GM12878 (cell line): Measurements from ENCODE around the gene DIDO1. TPM values are rescaled to one million over a fixed set of nuclear protein-coding genes. Genes with fewer than 3 reads are reported as not detected.

Source experiments
- ATAC-seq: fragments of 200-7000 bp; cut with Tn5 transposase; 3 replicates; pipeline ENCODE4 v1.9.1; 2020; ENCODE audit warnings: mild to moderate bottlenecking, moderate library complexity
- BruUV-seq: library from RNA; stranded (reverse); fragments of 400-500 nt; replicated peaks from 2 replicates; lab custom pipeline; 2021; lab: Mats Ljungman, UMichigan
- CTCF ChIA-PET: fragments of 300-600 bp; sonication (Branson Sonifier 250); formaldehyde crosslinking; extraction: SDS; loops from one replicate; lab custom pipeline; 2021; ENCODE audit warnings: inconsistent platforms; lab: Yijun Ruan, JAX
- POLR2A ChIA-PET: fragments of 350-600 bp; formaldehyde crosslinking; extraction: SDS; loops from one replicate; lab custom pipeline; 2021; ENCODE audit warnings: inconsistent platforms; lab: Charles Lee
- RAD21 ChIA-PET: fragments of 300-600 bp; sonication (Branson Sonifier 250); formaldehyde crosslinking; loops from one replicate; lab custom pipeline; 2023; ENCODE audit warnings: antibody characterized with exemption; ENCODE audit not compliant: unreplicated experiment; lab: Charles Lee
- SMC1A ChIA-PET: fragments of 300-600 bp; sonication (Branson Sonifier 250); formaldehyde crosslinking; loops from one replicate; lab custom pipeline; 2023; ENCODE audit not compliant: unreplicated experiment, uncharacterized antibody; lab: Charles Lee
- DNase-seq: peaks from one replicate; pipeline ENCODE4 v3.0.0-alpha.2; 2011; ENCODE audit warnings: low read depth, low spot score
- FAIRE-seq: peaks from 3 replicates; lab custom pipeline; 2011; peaks lifted over from hg19 to GRCh38; lab: Jason Lieb, UNC
- H2AFZ ChIP-seq: 2 replicates; pipeline ENCODE4 v1.6.0; 2011; ENCODE audit warnings: low read depth, low read length, control low read depth; ENCODE audit not compliant: control insufficient read depth
- H3K27ac ChIP-seq: 2 replicates; pipeline ENCODE4 v1.5.1; 2011; ENCODE audit warnings: control low read depth; ENCODE audit not compliant: control insufficient read depth, insufficient read depth
- H3K27me3 ChIP-seq, 2 experiments: replicated peaks in 1 of 2; 2 replicates each; pipeline versions ENCODE4 v1.6.0 to v1.6.1; 2011; ENCODE audit warnings: low read length in 1 of 2; ENCODE audit not compliant: control insufficient read depth in 2 of 2, insufficient read depth in 2 of 2
- H3K36me3 ChIP-seq, 2 experiments: 2 replicates each; pipeline ENCODE4 v1.5.1; 2011; ENCODE audit warnings: low read length in 1 of 2; ENCODE audit not compliant: control insufficient read depth in 2 of 2, insufficient read depth in 2 of 2
- H3K4me1 ChIP-seq: 2 replicates; pipeline ENCODE4 v1.6.1; 2011; ENCODE audit warnings: mild to moderate bottlenecking, low read length, moderate library complexity, mixed read lengths; ENCODE audit not compliant: control insufficient read depth, insufficient read depth
- H3K4me2 ChIP-seq: 2 replicates; pipeline ENCODE4 v1.6.0; 2011; ENCODE audit warnings: control low read depth; ENCODE audit not compliant: control insufficient read depth, insufficient read depth
- H3K4me3 ChIP-seq: fragments of 200-600 bp; sonication (generic); 2 replicates; pipeline ENCODE4 v1.5.1; 2016
- H3K79me2 ChIP-seq: 2 replicates; pipeline ENCODE4 v1.6.0; 2011; ENCODE audit warnings: low read length; ENCODE audit not compliant: control insufficient read depth, insufficient read depth
- H3K9ac ChIP-seq: 2 replicates; pipeline ENCODE4 v1.8.0; 2011; ENCODE audit warnings: low read length, control low read depth, mixed read lengths; ENCODE audit not compliant: control insufficient read depth, insufficient read depth
- H3K9me3 ChIP-seq: replicated peaks from 3 replicates; pipeline ENCODE4 v1.5.1; 2011; ENCODE audit warnings: mild to moderate bottlenecking, low read length; ENCODE audit not compliant: control insufficient read depth, insufficient read depth
- H4K20me1 ChIP-seq: 2 replicates; pipeline ENCODE4 v1.6.0; 2011; ENCODE audit not compliant: control insufficient read depth, insufficient read depth
- POLR2A ChIP-seq: IDR thresholded peaks from 2 replicates; pipeline ENCODE4 v1.6.1; 2011; ENCODE audit warnings: low read depth, mild to moderate bottlenecking, low read length
- SUPT20H ChIP-seq: IDR thresholded peaks from 2 replicates; pipeline ENCODE4 v1.6.1; 2011; ENCODE audit warnings: low read depth, mild to moderate bottlenecking, low read length, moderate library complexity, borderline replicate concordance; ENCODE audit not compliant: control insufficient read depth
- TCF12 ChIP-seq: IDR thresholded peaks from 2 replicates; pipeline ENCODE4 v1.6.1; 2011; ENCODE audit warnings: low read depth, mild to moderate bottlenecking, low read length
- ZNF217 ChIP-seq: fragments of 450-650 bp; IDR thresholded peaks from 2 replicates; pipeline ENCODE4 v1.6.1; 2017; ENCODE audit warnings: antibody characterized with exemption, mild to moderate bottlenecking
- ZNF274 ChIP-seq: IDR thresholded peaks from one replicate; pipeline ENCODE4 v1.8.0; 2011; ENCODE audit not compliant: insufficient read length, insufficient read depth
- WGBS: methylation state at CpG from one replicate; pipeline ENCODE4 v1.1.6; 2016; ENCODE audit warnings: low lambda C conversion rate; ENCODE audit not compliant: insufficient replicate concordance, insufficient coverage; ENCODE audit errors: missing lambda C conversion rate; 5-methylcytosine and 5-hydroxymethylcytosine counted together
- in situ Hi-C: fragments of 300-500 bp; cut with MboI; formaldehyde crosslinking; loops from 9 replicates; pipeline ENCODE4 v1.14.3; 2018; ENCODE audit warnings: mixed read lengths
- intact Hi-C: fragments of 100-400 bp; cut with micrococcal nuclease; formaldehyde crosslinking; loops from one replicate; pipeline ENCODE4 v1.14.2; 2022; ENCODE audit not compliant: unreplicated experiment
- polyA plus RNA-seq, 11 experiments: library from polyadenylated mRNA; depleted of rRNA in 4 of 11; unstranded in 6 of 11; stranded (reverse) in 5 of 11; fragments of >200 nt; fragmentation: Nextera tagmentation in 4 of 11; fragmentation: Illumina TruSeq in 1 of 11; extraction: Ambion mirVana in 4 of 11; extraction: Trizol in 1 of 11; gene quantifications; 1 replicate in 1 of 11; 2 replicates in 10 of 11; pipeline versions ENCODE4 v1.2.1 to v1.2.3, GENCODE V29; 2011 to 2016; ENCODE audit warnings: inconsistent platforms in 2 of 11, missing spikeins in 2 of 11, low read depth in 1 of 11
- total RNA-seq, 4 experiments: library from RNA; depleted of rRNA in 3 of 4; stranded (reverse); fragments of >200 nt in 3 of 4; fragmentation: Illumina TruSeq in 1 of 4; extraction: Trizol in 1 of 4; gene quantifications; 2 replicates each; pipeline versions ENCODE4 v1.2.1 to v1.2.3, GENCODE V29; 2013 to 2021
- TF ChIP-seq, protein P1 (sequence below): fragments of 450-650 bp; formaldehyde crosslinking; IDR thresholded peaks from 2 replicates; pipeline ENCODE4 v1.4.0; 2022; ENCODE audit warnings: mild to moderate bottlenecking, moderate library complexity

The DIDO1 gene
- total and polyA plus RNA-seq, 10 of the 15 experiments (the other 5 are each of a cell fraction or from before 2014, with no cell fraction given): 5.5 to 56.4 (median 38.4) TPM

- in situ Hi-C loops: no loop called here
- Histone ChIP-seq H2AFZ (no peak overlapping the region), H3K27ac (no peak overlapping the region), H3K36me3 (peaks cover 28 to 41% of the 10 kb centered on the region in 2 experiments), H3K4me1 (peaks cover 25% of the 10 kb centered on the region), H3K9ac (no peak overlapping the region), H3K9me3 (no peaks in the 10 kb centered on the region), H3K4me3 (no peak overlapping the region), H3K27me3 (no peaks in the 10 kb centered on the region), H4K20me1 (peaks cover 3% of the 10 kb centered on the region; the same call in 1 of the 2 replicates), H3K79me2 (peaks cover 2% of the 10 kb centered on the region; the same call in 1 of the 2 replicates), H3K4me2 (no peak overlapping the region)
- TSS peak; percentile 23 for BruUV-seq
- SMC1A ChIA-PET: interaction anchor here (0.7 to 3.8 kb wide), 10 partner anchors 10 to 644 kb away, joined by 3 to 20 read pairs (median 6); no protein-coding TSS in a partner anchor
- POLR2A ChIA-PET: interaction anchor here (0.5 to 1.5 kb wide), 6 partner anchors 12 to 109 kb away, joined by 3 to 7 read pairs (median 4); no protein-coding TSS in a partner anchor
- CTCF ChIA-PET: interaction anchor here (0.8 to 8.2 kb wide), 12 partner anchors 15 to 110 kb away, joined by 3 to 92 read pairs (median 4); partner anchors contain the start of gene SLC17A9
- DNase-seq (no peak), FAIRE-seq (no peak), ATAC-seq (no peak)
- intact Hi-C loops: loop anchor here (2.0 to 5.0 kb wide), 4 partner anchors 17 to 107 kb away; partner anchors contain the start of gene SLC17A9
- RAD21 ChIA-PET: interaction anchor here (1.0 to 4.4 kb wide), 7 partner anchors 14 to 107 kb away, joined by 3 to 21 read pairs (median 5); no protein-coding TSS in a partner anchor
- TF ChIP-seq ZNF217: no peak
- TF ChIP-seq, protein P1, sequence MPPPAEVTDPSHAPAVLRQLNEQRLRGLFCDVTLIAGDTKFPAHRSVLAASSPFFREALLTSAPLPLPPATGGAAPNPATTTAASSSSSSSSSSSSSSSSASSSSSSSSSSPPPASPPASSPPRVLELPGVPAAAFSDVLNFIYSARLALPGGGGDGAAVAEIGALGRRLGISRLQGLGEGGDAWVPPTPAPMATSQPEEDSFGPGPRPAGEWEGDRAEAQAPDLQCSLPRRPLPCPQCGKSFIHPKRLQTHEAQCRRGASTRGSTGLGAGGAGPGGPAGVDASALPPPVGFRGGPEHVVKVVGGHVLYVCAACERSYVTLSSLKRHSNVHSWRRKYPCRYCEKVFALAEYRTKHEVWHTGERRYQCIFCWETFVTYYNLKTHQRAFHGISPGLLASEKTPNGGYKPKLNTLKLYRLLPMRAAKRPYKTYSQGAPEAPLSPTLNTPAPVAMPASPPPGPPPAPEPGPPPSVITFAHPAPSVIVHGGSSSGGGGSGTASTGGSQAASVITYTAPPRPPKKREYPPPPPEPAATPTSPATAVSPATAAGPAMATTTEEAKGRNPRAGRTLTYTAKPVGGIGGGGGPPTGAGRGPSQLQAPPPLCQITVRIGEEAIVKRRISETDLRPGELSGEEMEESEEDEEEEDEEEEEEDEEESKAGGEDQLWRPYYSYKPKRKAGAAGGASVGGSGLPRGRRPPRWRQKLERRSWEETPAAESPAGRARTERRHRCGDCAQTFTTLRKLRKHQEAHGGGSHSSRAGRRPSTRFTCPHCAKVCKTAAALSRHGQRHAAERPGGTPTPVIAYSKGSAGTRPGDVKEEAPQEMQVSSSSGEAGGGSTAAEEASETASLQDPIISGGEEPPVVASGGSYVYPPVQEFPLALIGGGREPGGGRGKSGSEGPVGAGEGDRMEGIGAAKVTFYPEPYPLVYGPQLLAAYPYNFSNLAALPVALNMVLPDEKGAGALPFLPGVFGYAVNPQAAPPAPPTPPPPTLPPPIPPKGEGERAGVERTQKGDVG (CRISPR knock-in tag): no peak
- TF ChIP-seq POLR2A: peak; percentile 38; the same call in 1 of the 2 replicates
- no peak for TF ChIP-seq SUPT20H
- no peak for TF ChIP-seq TCF12
- TF ChIP-seq ZNF274: no peak
- 97% methylated on average over 11 of the region's 11 CpGs for WGBS
Observed at GRCh38 chr20:62901891-62902290, 24.4 kb downstream of the DIDO1 start.
